ENCODE results near the gene SIRT6.

Gene SIRT6

GRCh38 chr19:4201798-4202197 lies 19.4 kb upstream of the SIRT6 start:
- no peak for TF ChIP-seq CTCF (IDR thresholded peaks at IDR 0.05)

- TF ChIP-seq CTCF (IDR thresholded peaks at IDR 0.05) = no peak
These were observed 18.7 kb upstream of the SIRT6 start for GRCh38 chr19:4200940-4201542.

- no peak for TF ChIP-seq CTCF (IDR thresholded peaks at IDR 0.05)
These were observed 17.4 kb upstream of the SIRT6 start for GRCh38 chr19:4199699-4200293.

GRCh38 chr19:4198467-4199126 lies 16.2 kb upstream of the SIRT6 start:
- no peak for TF ChIP-seq CTCF (IDR thresholded peaks at IDR 0.05)

- TF ChIP-seq CTCF (IDR thresholded peaks at IDR 0.05) = no peak
These were observed 15.5 kb upstream of the SIRT6 start for GRCh38 chr19:4197625-4198466.

- TF ChIP-seq CTCF (IDR thresholded peaks at IDR 0.05) = no peak
These were observed 14.9 kb upstream of the SIRT6 start for GRCh38 chr19:4197228-4197624.

GRCh38 chr19:4196587-4197148 lies 14.3 kb upstream of the SIRT6 start:
- no peak for TF ChIP-seq CTCF (IDR thresholded peaks at IDR 0.05)
